Breast epithelium (tissue), 3 donors: ENCODE measurements around the gene KIF26B.

Experiments used
- CTCF ChIP-seq, 3 donors: fragments of 450-650 bp; IDR thresholded peaks; one replicate each; pipeline ENCODE4 v1.5.1; 2016 to 2017; ENCODE audit warnings: antibody characterized with exemption in 3 of 3, mild to moderate bottlenecking in 3 of 3, moderate library complexity in 3 of 3
- POLR2A ChIP-seq: fragments of 450-650 bp; IDR thresholded peaks from one replicate; pipeline ENCODE4 v1.6.1; 2016; ENCODE audit warnings: antibody characterized with exemption, mild to moderate bottlenecking, moderate library complexity
- POLR2AphosphoS5 ChIP-seq, 3 donors: sonication (generic); formaldehyde crosslinking; IDR thresholded peaks; one replicate each; pipeline ENCODE4 v1.6.1; 2017; ENCODE audit warnings: antibody characterized with exemption in 3 of 3

GRCh38 chr1:245245021-245245667 lies 90.4 kb downstream of the KIF26B start:
- no peak for TF ChIP-seq POLR2A
- no peak for TF ChIP-seq CTCF (IDR thresholded peaks at IDR 0.05)
- no peak for TF ChIP-seq POLR2AphosphoS5 (IDR thresholded peaks at IDR 0.05)
